ENCODE measurements around the gene TRUB1.

DNA sequence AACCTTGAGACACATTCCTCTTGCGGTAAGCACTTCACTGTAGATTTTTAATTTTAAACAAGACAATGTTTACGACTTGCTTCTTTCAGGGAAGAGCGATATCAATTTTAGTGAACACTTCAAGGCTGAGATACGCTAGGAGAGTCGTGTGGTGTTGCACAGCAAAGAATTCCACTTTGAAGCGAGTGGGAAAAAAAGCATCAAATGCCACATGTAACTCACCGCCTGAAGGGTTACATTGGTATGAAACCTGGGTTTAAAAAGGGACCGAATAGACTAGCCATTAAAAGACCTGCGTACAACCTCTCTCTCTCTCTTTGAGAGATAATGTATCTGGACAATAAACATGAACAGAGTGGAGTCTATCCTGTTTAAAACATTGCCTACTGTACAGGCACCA is 86.4 kb downstream of the TRUB1 start:
- TF ChIP-seq POLR2A (IDR thresholded peaks at IDR 0.05; ENCODE audit: low read depth) (no peak), EP300 (IDR thresholded peaks at IDR 0.05) (no peak)
- TF ChIP-seq, protein P1, sequence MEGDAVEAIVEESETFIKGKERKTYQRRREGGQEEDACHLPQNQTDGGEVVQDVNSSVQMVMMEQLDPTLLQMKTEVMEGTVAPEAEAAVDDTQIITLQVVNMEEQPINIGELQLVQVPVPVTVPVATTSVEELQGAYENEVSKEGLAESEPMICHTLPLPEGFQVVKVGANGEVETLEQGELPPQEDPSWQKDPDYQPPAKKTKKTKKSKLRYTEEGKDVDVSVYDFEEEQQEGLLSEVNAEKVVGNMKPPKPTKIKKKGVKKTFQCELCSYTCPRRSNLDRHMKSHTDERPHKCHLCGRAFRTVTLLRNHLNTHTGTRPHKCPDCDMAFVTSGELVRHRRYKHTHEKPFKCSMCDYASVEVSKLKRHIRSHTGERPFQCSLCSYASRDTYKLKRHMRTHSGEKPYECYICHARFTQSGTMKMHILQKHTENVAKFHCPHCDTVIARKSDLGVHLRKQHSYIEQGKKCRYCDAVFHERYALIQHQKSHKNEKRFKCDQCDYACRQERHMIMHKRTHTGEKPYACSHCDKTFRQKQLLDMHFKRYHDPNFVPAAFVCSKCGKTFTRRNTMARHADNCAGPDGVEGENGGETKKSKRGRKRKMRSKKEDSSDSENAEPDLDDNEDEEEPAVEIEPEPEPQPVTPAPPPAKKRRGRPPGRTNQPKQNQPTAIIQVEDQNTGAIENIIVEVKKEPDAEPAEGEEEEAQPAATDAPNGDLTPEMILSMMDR (IDR thresholded peaks at IDR 0.05): no peak

All from esophagus muscularis mucosa (tissue), 4 donors.